Smooth muscle cell (in vitro differentiated cells): ENCODE measurements around the gene LPP. TPM values are rescaled to one million over a fixed set of nuclear protein-coding genes. Genes with fewer than 3 reads are reported as not detected.

Experiments used
- DNase-seq: peaks from one replicate; lab custom pipeline; 2025; ENCODE audit not compliant: unreplicated experiment; lab: John Stamatoyannopoulos, UW
- H2AFZ ChIP-seq: fragments of 200-600 bp; sonication (generic); 2 replicates; pipeline ENCODE4 v1.6.0; 2016; ENCODE audit warnings: antibody characterized with exemption, low read depth, mild to moderate bottlenecking
- H3F3A ChIP-seq: fragments of 200-600 bp; sonication (generic); 2 replicates; pipeline ENCODE4 v1.6.0; 2017; ENCODE audit warnings: antibody characterized with exemption, low read depth
- H3K27ac ChIP-seq: fragments of 200-600 bp; sonication (generic); 2 replicates; pipeline ENCODE4 v1.5.1; 2016; ENCODE audit warnings: low read depth, mild to moderate bottlenecking
- H3K27me3 ChIP-seq: fragments of 200-600 bp; sonication (generic); 2 replicates; pipeline ENCODE4 v1.6.1; 2016; ENCODE audit warnings: low read depth, mild to moderate bottlenecking
- H3K36me3 ChIP-seq: fragments of 200-600 bp; sonication (generic); 2 replicates; pipeline ENCODE4 v1.5.1; 2016; ENCODE audit warnings: low read depth
- H3K4me1 ChIP-seq: fragments of 200-600 bp; sonication (generic); 2 replicates; pipeline ENCODE4 v1.5.1; 2016; ENCODE audit warnings: low read depth
- H3K4me2 ChIP-seq: fragments of 200-600 bp; sonication (generic); 2 replicates; pipeline ENCODE4 v1.6.0; 2016; ENCODE audit warnings: mild to moderate bottlenecking
- H3K4me3 ChIP-seq: fragments of 200-600 bp; sonication (generic); 2 replicates; pipeline ENCODE4 v1.5.1; 2016; ENCODE audit warnings: mild to moderate bottlenecking
- H3K79me2 ChIP-seq: fragments of 200-600 bp; sonication (generic); 2 replicates; pipeline ENCODE4 v1.6.0; 2016; ENCODE audit warnings: low read depth, mild to moderate bottlenecking
- H3K9ac ChIP-seq: fragments of 200-600 bp; sonication (generic); 2 replicates; pipeline ENCODE4 v1.6.0; 2016; ENCODE audit warnings: low read depth
- H3K9me3 ChIP-seq: fragments of 200-600 bp; sonication (generic); replicated peaks from 2 replicates; pipeline ENCODE4 v1.5.1; 2016; ENCODE audit warnings: low read depth
- H4K20me1 ChIP-seq: fragments of 200-600 bp; sonication (generic); 2 replicates; pipeline ENCODE4 v1.6.0; 2016; ENCODE audit warnings: low read depth
- WGBS: methylation state at CpG from one replicate; pipeline ENCODE4 v1.1.7; 2016; ENCODE audit warnings: low lambda C conversion rate; 5-methylcytosine and 5-hydroxymethylcytosine counted together
- polyA plus RNA-seq: library from polyadenylated mRNA; unstranded; fragments of >200 nt; fragmentation: Nextera tagmentation; extraction: Ambion mirVana; gene quantifications from 2 replicates; pipeline ENCODE4 v1.2.1, GENCODE V29; 2016
- total RNA-seq: library from RNA; depleted of rRNA; stranded (reverse); fragments of >200 nt; gene quantifications from 2 replicates; pipeline ENCODE4 v1.2.3, GENCODE V29; 2014
- TF ChIP-seq, protein P1 (sequence below): fragments of 200-600 bp; sonication (generic); IDR thresholded peaks from 2 replicates; pipeline ENCODE4 v1.5.1; 2017; ENCODE audit warnings: borderline replicate concordance, mild to moderate bottlenecking, antibody characterized with exemption; ENCODE audit not compliant: insufficient read depth, poor library complexity, severe bottlenecking

LPP gene
- total and polyA plus RNA-seq, 2 experiments from 2014 or later, result 42.3 to 128 TPM

DNA sequence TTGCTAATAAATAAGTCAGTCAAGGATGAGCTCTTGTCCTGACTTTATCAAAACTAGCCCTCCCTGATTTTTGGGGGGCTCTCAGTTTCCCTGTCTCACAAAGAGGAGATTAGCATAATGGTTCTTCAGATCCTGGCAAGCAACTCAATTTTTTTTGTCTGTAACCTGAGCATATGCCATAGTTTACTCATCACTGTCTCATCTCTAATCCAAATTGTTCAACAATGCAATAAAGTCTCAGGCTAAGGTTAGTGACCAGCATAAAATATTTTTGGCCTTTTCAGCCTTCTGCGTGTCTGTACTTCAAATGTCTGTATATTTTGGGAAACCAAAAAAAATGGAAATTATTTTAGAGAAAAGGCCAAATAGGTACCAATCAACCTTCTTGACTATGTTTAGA lies 552.2 kb downstream of the LPP start:
- Histone ChIP-seq H3F3A (peaks cover 2% of the 10 kb centered on the region), H3K9me3 (no peaks in the 10 kb centered on the region), H3K27ac (no peak overlapping the region), H3K4me1 (no peaks in the 10 kb centered on the region), H3K79me2 (peaks cover 14% of the 10 kb centered on the region), H3K27me3 (no peaks in the 10 kb centered on the region), H3K9ac (no peak overlapping the region), H4K20me1 (peaks cover 21% of the 10 kb centered on the region), H2AFZ (no peak overlapping the region), H3K4me3 (no peak overlapping the region), H3K36me3 (no peaks in the 10 kb centered on the region), H3K4me2 (peak overlapping the region; percentile 16)
- no peak for DNase-seq
- TF ChIP-seq, protein P1, sequence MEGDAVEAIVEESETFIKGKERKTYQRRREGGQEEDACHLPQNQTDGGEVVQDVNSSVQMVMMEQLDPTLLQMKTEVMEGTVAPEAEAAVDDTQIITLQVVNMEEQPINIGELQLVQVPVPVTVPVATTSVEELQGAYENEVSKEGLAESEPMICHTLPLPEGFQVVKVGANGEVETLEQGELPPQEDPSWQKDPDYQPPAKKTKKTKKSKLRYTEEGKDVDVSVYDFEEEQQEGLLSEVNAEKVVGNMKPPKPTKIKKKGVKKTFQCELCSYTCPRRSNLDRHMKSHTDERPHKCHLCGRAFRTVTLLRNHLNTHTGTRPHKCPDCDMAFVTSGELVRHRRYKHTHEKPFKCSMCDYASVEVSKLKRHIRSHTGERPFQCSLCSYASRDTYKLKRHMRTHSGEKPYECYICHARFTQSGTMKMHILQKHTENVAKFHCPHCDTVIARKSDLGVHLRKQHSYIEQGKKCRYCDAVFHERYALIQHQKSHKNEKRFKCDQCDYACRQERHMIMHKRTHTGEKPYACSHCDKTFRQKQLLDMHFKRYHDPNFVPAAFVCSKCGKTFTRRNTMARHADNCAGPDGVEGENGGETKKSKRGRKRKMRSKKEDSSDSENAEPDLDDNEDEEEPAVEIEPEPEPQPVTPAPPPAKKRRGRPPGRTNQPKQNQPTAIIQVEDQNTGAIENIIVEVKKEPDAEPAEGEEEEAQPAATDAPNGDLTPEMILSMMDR, result no peak
- 92% methylated on average over 1 of the region's 1 CpG for WGBS

- Histone ChIP-seq H3K27ac (no peak overlapping the region), H3K79me2 (peaks cover 10% of the 10 kb centered on the region), H3K4me2 (peak overlapping the region; percentile 16), H2AFZ (no peak overlapping the region), H3K4me1 (no peaks in the 10 kb centered on the region), H4K20me1 (peaks cover 21% of the 10 kb centered on the region), H3K9me3 (no peaks in the 10 kb centered on the region), H3K9ac (no peak overlapping the region), H3K27me3 (no peaks in the 10 kb centered on the region), H3K36me3 (no peaks in the 10 kb centered on the region), H3F3A (peaks cover 7% of the 10 kb centered on the region), H3K4me3 (no peak overlapping the region)
- DNase-seq, result no peak
- WGBS, result 71% methylated on average over 1 of the region's 1 CpG
- TF ChIP-seq, protein P1, result no peak
Measured at GRCh38 chr3:188706599-188706998, 552.6 kb downstream of the LPP start.

DNA sequence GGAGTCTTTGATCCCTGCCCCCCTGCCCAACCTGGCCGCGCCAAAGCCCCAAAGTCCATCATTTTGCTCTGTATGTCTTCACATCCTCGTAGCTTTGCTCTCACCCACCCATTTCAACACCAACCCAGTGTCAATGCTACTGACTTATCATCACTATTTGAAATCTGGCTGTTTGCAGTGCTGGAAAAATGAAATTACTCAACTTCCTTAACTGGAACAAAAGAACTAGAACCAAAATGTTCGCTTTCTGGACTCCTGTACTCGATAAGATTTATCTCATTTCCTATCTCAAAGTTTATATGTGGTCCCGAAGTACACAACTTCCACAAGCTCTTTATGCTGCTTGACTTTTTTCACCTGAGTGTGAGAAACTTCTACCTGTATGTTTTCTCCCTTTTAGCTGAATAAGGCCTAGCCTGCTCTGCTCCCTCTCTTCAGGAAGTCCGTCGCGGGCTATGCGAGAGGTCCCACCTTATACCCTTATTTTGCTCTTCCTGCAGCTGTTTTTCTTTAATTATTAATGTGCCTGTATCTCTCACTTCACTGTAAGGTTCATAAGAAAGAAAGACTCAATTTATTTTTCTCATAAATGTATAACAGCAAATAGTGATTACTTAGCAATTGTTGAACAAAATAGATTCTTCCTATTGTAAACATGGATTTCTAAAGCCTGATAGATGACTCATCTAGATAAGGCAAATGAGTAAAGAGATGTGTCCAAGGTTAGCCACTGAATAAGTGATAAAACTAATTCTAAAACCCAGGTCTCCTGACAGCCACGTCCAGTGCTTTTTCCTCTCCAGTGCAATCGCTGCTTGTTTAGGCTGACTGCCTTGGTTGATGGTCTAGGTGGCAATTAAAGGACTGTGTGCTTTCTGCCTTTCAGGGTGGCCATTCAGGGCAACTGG lies 553.7 kb downstream of the LPP start:
- Histone ChIP-seq H2AFZ (no peak overlapping the region), H3K79me2 (peaks cover 10% of the 10 kb centered on the region), H3F3A (peaks cover 8% of the 10 kb centered on the region), H3K36me3 (no peaks in the 10 kb centered on the region), H3K27me3 (no peaks in the 10 kb centered on the region), H3K9ac (no peak overlapping the region), H4K20me1 (peaks cover 26% of the 10 kb centered on the region), H3K4me1 (no peaks in the 10 kb centered on the region), H3K4me3 (no peak overlapping the region), H3K27ac (no peak overlapping the region), H3K9me3 (no peaks in the 10 kb centered on the region), H3K4me2 (no peak overlapping the region)
- no peak for DNase-seq
- 93% methylated on average over 12 of the region's 12 CpGs for WGBS
- TF ChIP-seq, protein P1, result no peak
